NOMO-1 treated with DMSO at 0.1 percent for 48 hours (cell line): ENCODE results near the gene BANF1.
A peak's percentile ranks its signal among the peaks of the same experiment; 100 is the strongest.
"Not testable (repeated sequence)": the region's sequence is repeated elsewhere in the genome, so short reads cannot be mapped to it uniquely, and the experiment has no call there.

ENCODE experiments used
- DNase-seq: peaks from one replicate; lab custom pipeline; 2025; ENCODE audit not compliant: unreplicated experiment; lab: John Stamatoyannopoulos, UW

The BANF1 gene

DNA sequence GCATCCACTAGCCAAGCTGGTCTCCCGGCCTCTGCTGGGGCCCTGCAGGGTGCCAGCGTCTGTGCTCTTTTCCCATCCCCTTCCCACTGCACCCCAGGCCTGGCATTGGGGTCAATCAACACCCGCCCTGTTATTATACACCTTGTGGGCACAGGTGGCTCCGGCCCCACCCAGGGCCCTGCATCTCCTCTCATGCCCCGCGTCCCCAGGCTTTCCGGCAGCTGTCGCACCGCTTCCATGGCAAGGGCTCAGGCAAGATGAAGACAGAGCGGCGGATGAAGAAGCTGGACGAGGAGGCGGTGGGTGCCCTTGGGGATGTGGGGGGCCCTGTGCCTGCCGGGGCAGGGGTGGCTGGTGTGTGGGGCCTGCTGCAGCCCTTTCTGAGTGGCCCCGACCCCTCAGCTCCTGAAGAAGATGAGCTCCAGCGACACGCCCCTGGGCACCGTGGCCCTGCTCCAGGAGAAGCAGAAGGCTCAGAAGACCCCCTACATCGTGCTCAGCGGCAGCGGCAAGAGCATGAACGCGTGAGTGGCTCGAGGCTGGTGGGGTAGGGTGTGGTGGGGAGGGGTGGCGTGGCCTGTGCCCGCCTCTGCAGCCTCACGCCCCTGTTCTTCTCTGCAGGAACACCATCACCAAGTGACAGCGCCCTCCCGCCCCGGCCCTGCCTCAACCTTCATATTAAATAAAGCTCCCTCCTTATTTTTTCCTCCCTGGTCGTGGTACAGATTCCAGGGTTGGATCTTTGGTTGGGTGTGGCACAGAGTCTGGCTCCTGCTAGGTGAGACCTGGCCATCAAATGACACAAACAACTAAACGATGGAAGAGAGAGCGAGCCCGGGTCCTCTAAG is 23.7 kb upstream of the BANF1 start:
- no peak for DNase-seq

- DNase-seq, result no peak
Measured at GRCh38 chr11:65979261-65979759, 23.0 kb upstream of the BANF1 start.

DNA sequence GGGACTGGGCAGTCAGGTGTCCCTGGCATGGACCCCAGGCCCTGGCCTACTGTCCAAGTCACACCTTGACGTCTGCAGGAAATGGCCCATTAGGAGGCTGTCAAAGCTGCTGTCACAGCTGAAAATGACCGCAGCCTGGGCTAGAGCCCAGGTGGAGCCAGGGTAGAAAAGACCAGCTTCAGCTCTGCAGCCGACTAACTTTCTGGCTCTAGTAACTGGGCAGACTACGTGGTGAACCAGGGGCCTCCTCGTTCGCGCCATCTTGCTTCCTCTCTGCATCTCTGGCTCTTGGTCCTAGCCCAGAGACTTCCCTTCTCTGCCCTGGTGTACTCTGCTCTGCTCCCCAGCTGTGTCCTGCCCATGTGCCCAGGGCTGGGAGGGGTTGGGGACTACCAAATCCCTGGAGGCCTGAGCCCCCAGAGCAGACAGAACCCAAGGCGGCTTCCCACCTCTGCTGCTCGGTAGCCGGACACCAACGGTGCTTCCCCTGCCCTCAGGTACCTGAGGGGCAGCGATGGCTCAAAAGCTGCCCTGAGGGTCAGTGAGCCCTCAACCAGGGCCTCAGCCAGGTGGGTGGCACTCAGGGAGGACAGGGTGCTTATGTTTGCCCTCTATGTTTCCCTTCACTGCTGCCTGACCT is 21.1 kb upstream of the BANF1 start:
- no peak for DNase-seq

- no peak for DNase-seq
Measured at GRCh38 chr11:65981972-65982823, 20.1 kb upstream of the BANF1 start.

DNA sequence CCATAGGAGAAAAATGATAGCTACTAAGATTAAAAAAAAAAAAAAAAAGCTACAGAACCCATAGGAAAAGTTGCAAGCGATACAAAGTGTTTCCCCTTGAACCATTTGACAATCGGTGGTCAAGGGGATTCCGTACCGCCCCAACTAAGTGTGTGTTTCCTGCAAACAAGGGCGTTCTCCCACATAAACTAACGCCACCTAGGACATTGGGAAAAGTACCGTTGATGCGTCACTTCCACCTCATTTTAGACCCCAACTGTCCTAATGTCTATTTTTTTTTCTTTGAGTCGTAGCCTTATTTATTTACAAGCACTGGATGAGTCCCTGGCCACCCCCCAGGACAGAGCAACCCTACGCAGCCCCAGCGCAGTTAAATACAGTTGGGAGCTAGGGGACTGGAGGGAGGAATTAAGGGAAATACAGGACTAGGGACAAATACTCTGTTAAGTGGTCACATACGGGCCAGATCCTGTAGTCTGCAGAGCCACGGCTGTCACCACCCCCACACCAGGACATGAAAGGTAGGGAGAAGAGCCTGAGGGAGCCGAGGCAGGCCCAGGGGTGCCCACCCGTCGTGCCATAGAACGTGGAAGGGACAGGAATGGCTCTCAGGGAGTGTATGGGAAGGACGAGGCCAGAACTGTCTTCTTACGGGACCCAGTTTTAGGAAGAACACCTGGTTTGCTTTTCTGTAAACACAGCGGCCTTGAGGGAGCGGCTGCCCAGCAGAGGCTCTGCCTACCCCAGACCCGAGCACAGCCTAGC is 19.3 kb upstream of the BANF1 start:
- no peak for DNase-seq

GRCh38 chr11:65983589-65983987 is 18.7 kb upstream of the BANF1 start:
- no peak for DNase-seq

GRCh38 chr11:65987336-65987735 is 15.0 kb upstream of the BANF1 start:
- no peak for DNase-seq

DNA sequence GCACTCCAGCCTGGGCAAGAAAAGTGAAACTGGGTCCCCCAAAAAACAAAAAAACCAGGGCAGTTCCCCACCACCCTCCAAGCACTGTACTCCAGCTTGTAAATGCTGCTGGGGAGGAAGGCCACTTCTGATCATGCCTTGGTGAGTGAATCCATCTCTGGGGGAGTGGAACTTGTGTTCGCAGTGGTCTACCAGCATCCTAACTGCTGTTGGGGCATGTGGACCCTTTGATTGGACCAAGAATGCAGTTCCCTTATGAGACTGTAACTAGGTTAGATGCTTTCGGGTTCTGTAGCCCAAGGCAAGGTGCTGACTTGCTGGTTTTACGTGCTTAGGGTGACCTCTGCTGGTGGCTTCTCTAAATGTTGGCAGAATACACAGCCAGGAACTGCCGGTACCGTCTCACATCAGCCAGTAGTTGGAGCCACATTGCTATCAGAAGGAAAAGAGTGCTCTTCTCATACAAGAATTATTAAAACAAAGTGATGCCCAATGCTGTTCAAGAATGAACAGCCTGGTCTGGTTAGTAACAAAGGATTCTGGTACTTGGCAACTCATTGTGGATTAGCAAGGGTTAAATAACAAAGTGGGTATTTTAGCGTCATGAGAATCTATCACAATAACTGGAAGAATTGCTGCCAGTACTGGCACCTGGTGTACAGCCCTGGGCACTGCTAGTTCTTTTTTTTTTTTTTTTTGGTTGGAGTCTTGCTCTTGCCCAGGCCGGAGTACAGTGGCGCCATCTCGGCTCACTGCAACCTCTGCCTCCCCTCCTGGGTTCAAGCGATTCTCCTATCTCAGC is 13.3 kb upstream of the BANF1 start:
- peak; percentile 95 for DNase-seq

DNA sequence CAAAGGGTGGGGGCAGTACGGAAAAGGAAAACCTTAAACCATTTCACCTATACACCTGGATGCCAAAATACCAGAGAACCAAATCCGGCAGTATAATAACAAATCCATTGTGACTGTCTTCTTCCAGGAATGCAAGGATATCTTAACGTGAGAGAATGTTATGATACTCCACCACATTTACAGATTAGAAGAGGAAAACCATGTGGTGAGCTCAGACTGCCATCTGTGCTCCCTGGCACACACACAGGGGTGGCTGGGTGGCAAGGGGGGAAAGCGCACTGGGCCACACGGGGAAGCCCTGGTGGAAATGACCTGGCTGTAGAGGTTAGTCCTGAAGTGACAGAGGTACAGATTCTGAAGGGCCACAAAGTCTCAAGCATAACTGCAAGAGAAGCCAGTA is 10.2 kb upstream of the BANF1 start:
- no peak for DNase-seq

GRCh38 chr11:65997286-65997685 is 5.0 kb upstream of the BANF1 start:
- DNase-seq, result no peak

- peak; percentile 51 for DNase-seq
Measured at GRCh38 chr11:66002648-66003225, 434 bp downstream of the BANF1 start.

DNA sequence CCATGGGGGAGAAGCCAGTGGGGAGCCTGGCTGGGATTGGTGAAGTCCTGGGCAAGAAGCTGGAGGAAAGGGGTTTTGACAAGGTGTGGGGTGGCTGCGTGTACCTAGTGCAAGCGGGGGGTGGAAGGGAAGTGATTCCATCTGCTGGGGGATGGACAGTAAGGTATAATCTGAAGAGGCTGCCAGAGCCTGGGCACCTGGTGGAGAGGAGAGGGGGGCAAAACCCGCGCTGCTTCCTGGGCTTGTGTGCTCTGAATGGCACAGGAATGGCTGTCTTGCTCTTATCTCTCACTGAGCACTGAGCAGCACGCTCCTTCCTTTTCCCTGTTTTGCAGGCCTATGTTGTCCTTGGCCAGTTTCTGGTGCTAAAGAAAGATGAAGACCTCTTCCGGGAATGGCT is 988 bp downstream of the BANF1 start:
- no peak for DNase-seq

GRCh38 chr11:66004186-66004585 is 1.9 kb downstream of the BANF1 start:
- no peak for DNase-seq

GRCh38 chr11:66006134-66006890 is 4.0 kb downstream of the BANF1 start:
- DNase-seq, result no peak

DNA sequence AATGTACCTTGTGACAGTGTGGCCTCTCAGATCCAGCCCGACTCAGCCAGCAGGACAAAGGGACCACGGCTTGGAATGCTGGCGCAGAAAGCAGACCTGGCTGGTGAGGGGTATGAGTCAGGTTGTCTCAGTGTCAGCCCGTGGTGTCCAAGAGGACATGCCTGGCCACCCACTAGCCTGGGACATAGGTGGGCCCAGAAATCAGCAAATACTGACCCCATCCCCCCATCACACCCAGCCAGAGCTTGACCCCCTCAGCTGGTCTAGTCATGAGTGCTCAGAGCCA is 4.5 kb downstream of the BANF1 start:
- DNase-seq, result no peak

- DNase-seq, result no peak
Measured at GRCh38 chr11:66007201-66007634, 4.9 kb downstream of the BANF1 start.

DNA sequence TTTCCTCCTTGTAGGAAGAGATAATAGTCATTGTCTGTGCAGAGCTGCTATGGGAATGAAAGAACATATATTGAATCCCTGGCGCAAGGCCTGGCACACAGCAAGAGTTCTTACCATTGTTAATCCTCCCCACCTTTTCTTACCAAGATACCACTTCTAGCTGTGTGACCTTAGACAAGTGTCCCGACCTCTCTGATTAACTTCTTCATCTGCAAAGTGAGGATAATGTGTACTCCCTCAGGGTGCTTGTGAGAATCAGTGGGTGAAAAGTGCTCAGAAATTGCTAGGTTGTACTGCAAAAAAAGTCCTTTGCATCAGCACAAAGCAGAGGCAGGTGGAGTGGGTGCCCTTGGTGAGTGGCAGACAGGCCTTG is 5.8 kb downstream of the BANF1 start:
- DNase-seq, result no peak

DNA sequence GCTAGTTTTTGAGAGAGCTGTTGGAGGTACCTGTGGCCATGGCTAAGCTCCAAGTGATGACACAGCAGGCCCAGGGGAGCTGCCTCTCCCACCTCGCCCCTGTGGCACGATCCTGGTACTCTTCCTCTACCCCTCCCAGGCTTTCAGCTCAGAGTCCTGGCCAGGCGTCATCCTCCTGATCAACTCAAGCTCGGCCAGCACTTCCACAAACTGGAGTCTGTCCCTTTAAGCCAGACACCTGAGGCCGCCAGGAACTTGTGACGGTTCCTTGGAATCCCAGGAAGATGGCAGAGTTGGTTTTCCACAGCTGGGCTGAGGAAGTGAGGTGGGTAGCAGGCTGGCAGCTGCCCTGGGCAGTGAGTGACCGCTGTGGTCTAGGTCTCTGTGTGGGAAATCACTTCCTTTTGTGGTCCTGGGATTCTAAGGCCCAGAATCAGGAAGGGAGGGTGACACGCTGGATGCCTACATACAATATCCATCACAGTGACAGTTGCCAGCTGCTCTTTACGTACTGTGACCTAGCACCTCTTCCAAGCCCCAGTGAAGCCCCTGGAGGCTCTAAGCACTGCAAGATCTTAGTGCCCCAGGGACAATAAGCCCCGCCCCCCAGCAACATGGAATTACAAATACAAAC is 6.3 kb downstream of the BANF1 start:
- DNase-seq, result no peak

GRCh38 chr11:66010036-66010435 is 7.7 kb downstream of the BANF1 start:
- DNase-seq, result not testable (repeated sequence)
